K562 (cell line): Measurements from ENCODE around the gene TPD52L2. TPM values are rescaled to one million over a fixed set of nuclear protein-coding genes. Genes with fewer than 3 reads are reported as not detected.
A peak's percentile ranks its signal among the peaks of the same experiment; 100 is the strongest.

Experiments used
- ARNT ChIP-seq, 2 experiments: fragments of 450-650 bp; IDR thresholded peaks; 2 replicates each; pipeline ENCODE4 v1.6.1; 2016; ENCODE audit warnings: mild to moderate bottlenecking in 1 of 2
- C11orf30 ChIP-seq: fragments of 450-650 bp; IDR thresholded peaks from 2 replicates; pipeline ENCODE4 v1.6.1; 2016; ENCODE audit warnings: low read depth, mild to moderate bottlenecking
- CBFA2T3 ChIP-seq: fragments of 450-650 bp; IDR thresholded peaks from 2 replicates; pipeline ENCODE4 v1.6.1; 2017
- CREBBP ChIP-seq: IDR thresholded peaks from one replicate; pipeline ENCODE4 v1.6.1; 2012; ENCODE audit warnings: low read depth, mild to moderate bottlenecking, control low read depth, inconsistent platforms, low read length
- DNMT1 ChIP-seq: fragments of 450-650 bp; IDR thresholded peaks from 2 replicates; pipeline ENCODE4 v1.6.1; 2016; ENCODE audit warnings: antibody characterized with exemption, mild to moderate bottlenecking
- FOS ChIP-seq: IDR thresholded peaks from 3 replicates; pipeline ENCODE4 v1.6.1; 2011; ENCODE audit not compliant: insufficient read length; ENCODE audit errors: extremely low read depth
- GABPA ChIP-seq: fragments of 200-800 bp; sonication (Bioruptor generic); conservative IDR thresholded peaks from 2 replicates; pipeline ENCODE4 v1.6.1; 2016; ENCODE audit warnings: low read depth, missing genetic modification characterization, missing compliant biosample characterization
- GTF2E2 ChIP-seq: fragments of 200-800 bp; sonication (Bioruptor generic); IDR thresholded peaks from 2 replicates; pipeline ENCODE4 v1.6.1; 2016; ENCODE audit warnings: missing genetic modification characterization, missing compliant biosample characterization
- PHF21A ChIP-seq: fragments of 450-650 bp; IDR thresholded peaks from 2 replicates; pipeline ENCODE4 v1.6.1; 2017; ENCODE audit warnings: low read depth, borderline replicate concordance
- PTTG1 ChIP-seq: fragments of 450-650 bp; IDR thresholded peaks from 2 replicates; pipeline ENCODE4 v1.6.1; 2016; ENCODE audit warnings: low read depth, mild to moderate bottlenecking, missing genetic modification characterization, missing compliant biosample characterization
- RBM25 ChIP-seq: fragments of 200-400 bp; formaldehyde crosslinking; IDR thresholded peaks from 2 replicates; pipeline ENCODE4 v1.6.1; 2018; ENCODE audit warnings: low read length, low read depth, moderate library complexity; ENCODE audit not compliant: severe bottlenecking
- SP1 ChIP-seq: sonication (generic); formaldehyde crosslinking; IDR thresholded peaks from 2 replicates; pipeline ENCODE4 v1.8.1; 2022; ENCODE audit warnings: mild to moderate bottlenecking, missing genetic modification reagents
- TOE1 ChIP-seq, 2 experiments: fragments of 450-650 bp in 1 of 2; sonication (generic) in 1 of 2; formaldehyde crosslinking in 1 of 2; IDR thresholded peaks; 2 replicates each; pipeline versions ENCODE4 v1.7.1 to v1.8.0; 2016 to 2022; ENCODE audit warnings: borderline replicate concordance in 2 of 2, mild to moderate bottlenecking in 2 of 2, antibody characterized with exemption in 1 of 2, inconsistent platforms in 1 of 2, low read depth in 1 of 2, missing genetic modification reagents in 1 of 2, moderate library complexity in 1 of 2
- ZNF212 ChIP-seq: fragments of 450-650 bp; formaldehyde crosslinking; IDR thresholded peaks from 2 replicates; pipeline ENCODE4 v1.4.0; 2020; ENCODE audit warnings: mild to moderate bottlenecking
- ZNF717 ChIP-seq: fragments of 250-450 bp; sonication (Bioruptor Pico); IDR thresholded peaks from 2 replicates; pipeline ENCODE4 v1.5.0; 2021
- polyA plus RNA-seq, 8 experiments: library from polyadenylated mRNA; depleted of rRNA in 4 of 8; stranded (reverse) in 5 of 8; unstranded in 3 of 8; fragments of >200 nt; fragmentation: Nextera tagmentation in 2 of 8; fragmentation: Illumina TruSeq in 1 of 8; extraction: Ambion mirVana in 2 of 8; extraction: Trizol in 1 of 8; gene quantifications; 2 replicates each; pipeline versions ENCODE4 v1.2.1 to v1.2.3, GENCODE V29; 2011 to 2014; ENCODE audit warnings: inconsistent platforms in 1 of 8, missing spikeins in 1 of 8
- total RNA-seq, 7 experiments: library from RNA; depleted of rRNA in 6 of 7; stranded (reverse); fragments of >200 nt in 6 of 7; fragmentation: Illumina TruSeq in 2 of 7; extraction: Trizol in 2 of 7; gene quantifications; 2 replicates each; pipeline versions ENCODE4 v1.2.1 to v1.2.3, GENCODE V29; 2011 to 2021; ENCODE audit warnings: low replicate concordance in 1 of 7
- TF ChIP-seq, protein P1 (sequence below): fragments of 250-450 bp; sonication (Bioruptor Pico); IDR thresholded peaks from 2 replicates; pipeline ENCODE4 v1.4.0; 2020; ENCODE audit warnings: mild to moderate bottlenecking, moderate library complexity
- TF ChIP-seq, protein P2 (sequence below): IDR thresholded peaks from 3 replicates; pipeline ENCODE4 v1.6.1; 2011; ENCODE audit warnings: borderline replicate concordance, mild to moderate bottlenecking, moderate library complexity; ENCODE audit not compliant: insufficient read length; ENCODE audit errors: extremely low read depth
- TF ChIP-seq, protein P3 (sequence below), 2 experiments: fragments of 450-650 bp in 1 of 2; sonication (generic) in 1 of 2; formaldehyde crosslinking; conservative IDR thresholded peaks; 2 replicates each; pipeline versions ENCODE4 v1.4.0 to v1.8.1; 2020 to 2022; ENCODE audit warnings: mild to moderate bottlenecking in 1 of 2, missing genetic modification reagents in 1 of 2
- TF ChIP-seq, protein P4 (sequence below): sonication (generic); formaldehyde crosslinking; IDR thresholded peaks from 2 replicates; pipeline ENCODE4 v1.8.1; 2022; ENCODE audit warnings: missing genetic modification reagents
- TF ChIP-seq, protein P5 (sequence below): fragments of 450-650 bp; IDR thresholded peaks from 2 replicates; pipeline ENCODE4 v1.6.1; 2017; ENCODE audit warnings: antibody characterized with exemption

TPD52L2 gene
- total and polyA plus RNA-seq, 9 of the 15 experiments (the other 6 are each of a cell fraction or from before 2014, with no cell fraction given) = 1.9 to 117 (median 74.6) TPM

DNA sequence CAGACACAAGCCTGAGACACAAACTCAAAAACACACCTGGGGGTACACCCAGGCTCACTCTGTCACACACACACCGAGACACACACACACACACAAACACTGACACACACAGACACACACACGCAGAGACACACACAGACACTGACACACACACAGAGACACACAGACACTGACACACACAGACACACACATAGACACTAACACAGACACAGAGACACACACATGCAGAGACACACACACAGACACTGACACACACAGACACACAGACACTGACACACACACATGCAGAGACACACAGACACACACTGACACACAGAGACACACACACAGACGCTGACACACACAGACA lies 18.2 kb upstream of the TPD52L2 start (continued):
- peak; percentile 41; the same call in 1 of the 2 replicates for TF ChIP-seq TOE1 (IDR thresholded peaks at IDR 0.05; ENCODE audit: borderline replicate concordance)
- TF ChIP-seq TOE1 (CRISPR knock-in tag; IDR thresholded peaks at IDR 0.05; ENCODE audit: borderline replicate concordance, low read depth) = no peak
- TF ChIP-seq, protein P1, sequence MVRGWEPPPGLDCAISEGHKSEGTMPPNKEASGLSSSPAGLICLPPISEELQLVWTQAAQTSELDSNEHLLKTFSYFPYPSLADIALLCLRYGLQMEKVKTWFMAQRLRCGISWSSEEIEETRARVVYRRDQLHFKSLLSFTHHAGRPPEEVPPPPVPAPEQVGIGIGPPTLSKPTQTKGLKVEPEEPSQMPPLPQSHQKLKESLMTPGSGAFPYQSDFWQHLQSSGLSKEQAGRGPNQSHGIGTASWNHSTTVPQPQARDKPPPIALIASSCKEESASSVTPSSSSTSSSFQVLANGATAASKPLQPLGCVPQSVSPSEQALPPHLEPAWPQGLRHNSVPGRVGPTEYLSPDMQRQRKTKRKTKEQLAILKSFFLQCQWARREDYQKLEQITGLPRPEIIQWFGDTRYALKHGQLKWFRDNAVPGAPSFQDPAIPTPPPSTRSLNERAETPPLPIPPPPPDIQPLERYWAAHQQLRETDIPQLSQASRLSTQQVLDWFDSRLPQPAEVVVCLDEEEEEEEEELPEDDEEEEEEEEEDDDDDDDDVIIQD = no peak
- no peak for TF ChIP-seq ZNF212 (CRISPR knock-in tag)
- TF ChIP-seq, protein P2, sequence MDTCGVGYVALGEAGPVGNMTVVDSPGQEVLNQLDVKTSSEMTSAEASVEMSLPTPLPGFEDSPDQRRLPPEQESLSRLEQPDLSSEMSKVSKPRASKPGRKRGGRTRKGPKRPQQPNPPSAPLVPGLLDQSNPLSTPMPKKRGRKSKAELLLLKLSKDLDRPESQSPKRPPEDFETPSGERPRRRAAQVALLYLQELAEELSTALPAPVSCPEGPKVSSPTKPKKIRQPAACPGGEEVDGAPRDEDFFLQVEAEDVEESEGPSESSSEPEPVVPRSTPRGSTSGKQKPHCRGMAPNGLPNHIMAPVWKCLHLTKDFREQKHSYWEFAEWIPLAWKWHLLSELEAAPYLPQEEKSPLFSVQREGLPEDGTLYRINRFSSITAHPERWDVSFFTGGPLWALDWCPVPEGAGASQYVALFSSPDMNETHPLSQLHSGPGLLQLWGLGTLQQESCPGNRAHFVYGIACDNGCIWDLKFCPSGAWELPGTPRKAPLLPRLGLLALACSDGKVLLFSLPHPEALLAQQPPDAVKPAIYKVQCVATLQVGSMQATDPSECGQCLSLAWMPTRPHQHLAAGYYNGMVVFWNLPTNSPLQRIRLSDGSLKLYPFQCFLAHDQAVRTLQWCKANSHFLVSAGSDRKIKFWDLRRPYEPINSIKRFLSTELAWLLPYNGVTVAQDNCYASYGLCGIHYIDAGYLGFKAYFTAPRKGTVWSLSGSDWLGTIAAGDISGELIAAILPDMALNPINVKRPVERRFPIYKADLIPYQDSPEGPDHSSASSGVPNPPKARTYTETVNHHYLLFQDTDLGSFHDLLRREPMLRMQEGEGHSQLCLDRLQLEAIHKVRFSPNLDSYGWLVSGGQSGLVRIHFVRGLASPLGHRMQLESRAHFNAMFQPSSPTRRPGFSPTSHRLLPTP = no peak
- TF ChIP-seq CREBBP = no peak
- TF ChIP-seq CBFA2T3 = no peak
- no peak for TF ChIP-seq ZNF717 (CRISPR knock-in tag)
- no peak for TF ChIP-seq GTF2E2
- no peak for TF ChIP-seq FOS
- TF ChIP-seq, protein P3, sequence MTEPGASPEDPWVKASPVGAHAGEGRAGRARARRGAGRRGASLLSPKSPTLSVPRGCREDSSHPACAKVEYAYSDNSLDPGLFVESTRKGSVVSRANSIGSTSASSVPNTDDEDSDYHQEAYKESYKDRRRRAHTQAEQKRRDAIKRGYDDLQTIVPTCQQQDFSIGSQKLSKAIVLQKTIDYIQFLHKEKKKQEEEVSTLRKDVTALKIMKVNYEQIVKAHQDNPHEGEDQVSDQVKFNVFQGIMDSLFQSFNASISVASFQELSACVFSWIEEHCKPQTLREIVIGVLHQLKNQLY (CRISPR knock-in tag; conservative IDR thresholded peaks at IDR 0.05) = no peak
- no peak for TF ChIP-seq SP1 (CRISPR knock-in tag)
- no peak for TF ChIP-seq RBM25
- TF ChIP-seq ARNT (IDR thresholded peaks at IDR 0.05) = peak; percentile 44 to 63; a peak in 2 of 4 replicates
- TF ChIP-seq GABPA (tag) = no peak
- TF ChIP-seq, protein P4, sequence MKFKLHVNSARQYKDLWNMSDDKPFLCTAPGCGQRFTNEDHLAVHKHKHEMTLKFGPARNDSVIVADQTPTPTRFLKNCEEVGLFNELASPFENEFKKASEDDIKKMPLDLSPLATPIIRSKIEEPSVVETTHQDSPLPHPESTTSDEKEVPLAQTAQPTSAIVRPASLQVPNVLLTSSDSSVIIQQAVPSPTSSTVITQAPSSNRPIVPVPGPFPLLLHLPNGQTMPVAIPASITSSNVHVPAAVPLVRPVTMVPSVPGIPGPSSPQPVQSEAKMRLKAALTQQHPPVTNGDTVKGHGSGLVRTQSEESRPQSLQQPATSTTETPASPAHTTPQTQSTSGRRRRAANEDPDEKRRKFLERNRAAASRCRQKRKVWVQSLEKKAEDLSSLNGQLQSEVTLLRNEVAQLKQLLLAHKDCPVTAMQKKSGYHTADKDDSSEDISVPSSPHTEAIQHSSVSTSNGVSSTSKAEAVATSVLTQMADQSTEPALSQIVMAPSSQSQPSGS (CRISPR knock-in tag) = no peak
- TF ChIP-seq, protein P5, sequence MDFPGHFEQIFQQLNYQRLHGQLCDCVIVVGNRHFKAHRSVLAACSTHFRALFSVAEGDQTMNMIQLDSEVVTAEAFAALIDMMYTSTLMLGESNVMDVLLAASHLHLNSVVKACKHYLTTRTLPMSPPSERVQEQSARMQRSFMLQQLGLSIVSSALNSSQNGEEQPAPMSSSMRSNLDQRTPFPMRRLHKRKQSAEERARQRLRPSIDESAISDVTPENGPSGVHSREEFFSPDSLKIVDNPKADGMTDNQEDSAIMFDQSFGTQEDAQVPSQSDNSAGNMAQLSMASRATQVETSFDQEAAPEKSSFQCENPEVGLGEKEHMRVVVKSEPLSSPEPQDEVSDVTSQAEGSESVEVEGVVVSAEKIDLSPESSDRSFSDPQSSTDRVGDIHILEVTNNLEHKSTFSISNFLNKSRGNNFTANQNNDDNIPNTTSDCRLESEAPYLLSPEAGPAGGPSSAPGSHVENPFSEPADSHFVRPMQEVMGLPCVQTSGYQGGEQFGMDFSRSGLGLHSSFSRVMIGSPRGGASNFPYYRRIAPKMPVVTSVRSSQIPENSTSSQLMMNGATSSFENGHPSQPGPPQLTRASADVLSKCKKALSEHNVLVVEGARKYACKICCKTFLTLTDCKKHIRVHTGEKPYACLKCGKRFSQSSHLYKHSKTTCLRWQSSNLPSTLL = peak; percentile 71
- peak; percentile 35; the same call in 1 of the 2 replicates for TF ChIP-seq PHF21A
- TF ChIP-seq DNMT1 = no peak; the same call in 1 of the 2 replicates
- no peak for TF ChIP-seq PTTG1 (tag)
- no peak for TF ChIP-seq C11orf30
